HG02884 (cell line): ENCODE results near the gene ADGRG3.

Source experiments
- ATAC-seq: cut with Tn5 transposase; IDR thresholded peaks from one replicate; pipeline ENCODE4 v1.9.1; 2021; ENCODE audit warnings: mild to moderate bottlenecking, moderate library complexity; ENCODE audit not compliant: unreplicated experiment

The ADGRG3 gene, protein sequence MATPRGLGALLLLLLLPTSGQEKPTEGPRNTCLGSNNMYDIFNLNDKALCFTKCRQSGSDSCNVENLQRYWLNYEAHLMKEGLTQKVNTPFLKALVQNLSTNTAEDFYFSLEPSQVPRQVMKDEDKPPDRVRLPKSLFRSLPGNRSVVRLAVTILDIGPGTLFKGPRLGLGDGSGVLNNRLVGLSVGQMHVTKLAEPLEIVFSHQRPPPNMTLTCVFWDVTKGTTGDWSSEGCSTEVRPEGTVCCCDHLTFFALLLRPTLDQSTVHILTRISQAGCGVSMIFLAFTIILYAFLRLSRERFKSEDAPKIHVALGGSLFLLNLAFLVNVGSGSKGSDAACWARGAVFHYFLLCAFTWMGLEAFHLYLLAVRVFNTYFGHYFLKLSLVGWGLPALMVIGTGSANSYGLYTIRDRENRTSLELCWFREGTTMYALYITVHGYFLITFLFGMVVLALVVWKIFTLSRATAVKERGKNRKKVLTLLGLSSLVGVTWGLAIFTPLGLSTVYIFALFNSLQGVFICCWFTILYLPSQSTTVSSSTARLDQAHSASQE

DNA sequence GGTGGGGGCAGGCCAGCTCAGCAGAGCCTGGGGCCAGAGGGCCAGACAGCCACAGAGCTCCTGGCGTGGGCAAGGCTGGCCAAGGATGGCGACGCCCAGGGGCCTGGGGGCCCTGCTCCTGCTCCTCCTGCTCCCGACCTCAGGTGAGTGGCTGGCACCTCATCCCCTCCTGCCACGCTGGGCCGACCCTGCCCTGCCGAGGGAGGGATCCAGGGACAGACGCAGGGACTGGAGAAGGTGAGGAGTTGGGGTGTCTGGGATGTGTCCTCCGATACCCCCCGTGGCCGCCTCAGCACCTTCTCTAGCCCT, at the start of gene ADGRG3:
Gene ADGRG3, plus strand, starts transcription at position 44 of the 309 bp plus-strand sequence. Its CDS starts 42 bp downstream, at position 86.
- ATAC-seq: no peak

DNA sequence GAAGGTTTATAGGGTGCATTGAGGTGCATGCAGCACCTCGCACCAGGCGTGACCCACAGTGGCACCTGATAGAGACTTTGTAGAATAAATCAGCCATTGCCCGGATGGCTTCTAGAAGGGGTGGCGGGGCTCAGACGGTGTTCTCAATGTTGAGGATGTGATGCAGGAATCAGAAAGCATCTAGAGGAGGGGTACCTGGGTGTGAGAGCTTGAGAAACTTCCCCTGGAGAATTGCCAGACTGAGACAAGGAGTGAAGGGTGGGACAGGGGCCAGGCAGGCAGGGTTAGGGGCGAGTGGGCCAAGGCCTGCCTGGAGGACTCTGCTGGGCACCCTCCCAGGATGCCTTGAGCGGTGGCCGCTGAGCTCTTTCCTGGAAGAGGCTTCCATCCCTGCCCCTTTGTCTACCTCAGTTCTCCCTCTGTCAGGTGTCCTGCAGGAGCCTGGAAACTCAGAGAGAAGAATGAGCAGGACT, 48.9 kb upstream of the ADGRG3 start:
- no peak for ATAC-seq

- ATAC-seq: no peak
Observed at GRCh38 chr16:57619606-57620334, 48.3 kb upstream of the ADGRG3 start.

DNA sequence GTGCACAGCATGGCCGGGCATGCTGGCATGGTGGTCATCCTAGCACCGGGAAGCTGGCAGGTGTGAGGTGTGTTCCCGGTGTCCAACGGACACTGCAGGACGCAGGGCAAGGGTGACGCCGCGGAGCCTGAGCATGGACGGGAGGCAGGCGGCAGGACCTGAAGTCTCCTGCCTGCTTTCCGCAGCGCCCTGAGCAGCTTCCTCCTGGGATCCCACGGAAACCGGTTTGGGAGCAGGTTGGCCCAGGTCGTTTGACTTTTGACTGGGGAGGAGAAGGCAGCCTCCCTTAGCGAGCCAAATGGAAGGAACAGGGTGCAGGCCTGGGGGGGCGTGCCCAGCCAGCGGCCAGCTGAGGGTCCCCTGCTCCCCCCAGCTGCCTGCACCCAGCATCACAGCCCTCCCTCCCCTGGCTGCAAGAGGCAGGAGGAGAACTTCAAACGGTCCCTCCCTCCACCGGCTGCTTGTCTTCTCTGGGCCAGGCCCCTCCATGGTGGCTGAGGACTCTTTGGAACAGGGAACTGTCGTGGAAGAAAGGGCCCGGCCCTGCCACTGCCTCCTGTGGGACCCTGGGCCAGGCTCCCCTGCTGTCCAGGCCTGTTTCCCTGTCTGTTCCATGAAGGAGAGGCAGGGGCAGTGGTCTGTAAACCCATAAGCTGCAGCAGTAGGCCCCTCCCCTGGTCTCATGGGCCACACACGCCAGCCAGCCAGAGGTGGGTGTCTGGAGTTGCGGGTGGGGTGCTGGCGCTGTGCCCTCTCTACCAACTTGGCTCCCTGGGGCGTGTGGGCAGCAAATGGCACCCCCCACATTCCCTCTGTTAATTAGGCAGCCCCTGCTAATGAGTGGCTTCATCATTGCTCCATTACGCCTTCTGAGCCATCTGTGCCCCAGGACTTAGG, 47.5 kb upstream of the ADGRG3 start:
- no peak for ATAC-seq

- no peak for ATAC-seq
Observed at GRCh38 chr16:57621521-57622271, 46.4 kb upstream of the ADGRG3 start.

DNA sequence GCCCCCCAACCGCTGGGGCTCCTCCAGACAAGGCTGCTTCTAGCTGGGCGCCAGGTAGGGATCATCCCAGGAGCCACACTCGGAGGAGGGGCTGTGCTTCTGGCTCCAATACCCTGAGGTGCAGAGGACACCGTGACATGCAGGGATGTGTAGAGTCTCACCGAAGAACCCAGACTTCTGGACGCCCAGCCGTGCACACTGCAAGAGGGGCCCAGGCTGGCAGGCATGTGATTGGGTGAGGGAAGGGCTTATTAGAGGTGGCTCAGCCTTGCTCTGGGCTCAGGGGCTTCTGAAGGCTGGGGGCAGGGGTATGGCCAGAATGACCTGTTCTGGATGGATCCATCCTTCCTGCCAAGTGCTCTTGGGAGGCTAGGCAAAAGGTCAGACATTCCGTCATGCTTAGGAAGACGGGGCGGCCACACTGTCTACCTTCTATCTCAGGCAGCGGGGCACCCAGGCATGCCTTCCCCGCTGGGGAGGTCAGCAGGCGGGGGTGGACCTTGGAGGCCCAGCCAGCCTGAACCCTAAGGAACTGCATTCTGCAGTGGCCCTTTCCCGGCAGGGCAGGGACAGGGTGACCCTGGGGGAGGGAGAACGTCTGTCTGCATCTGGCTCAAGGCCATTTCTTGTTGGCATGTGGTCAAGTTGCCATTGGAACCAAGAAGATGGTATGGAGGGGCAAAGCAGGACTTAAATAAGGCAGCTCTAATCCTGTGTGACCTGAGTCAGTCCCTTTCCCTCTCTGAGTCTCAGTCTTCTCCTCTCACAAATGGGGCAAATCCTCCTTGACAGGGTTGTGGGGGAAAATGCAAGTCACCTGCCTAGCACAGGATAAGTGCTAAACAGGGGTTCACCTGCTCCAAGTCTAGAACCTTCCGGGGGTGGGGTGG, 45.5 kb upstream of the ADGRG3 start:
- no peak for ATAC-seq

DNA sequence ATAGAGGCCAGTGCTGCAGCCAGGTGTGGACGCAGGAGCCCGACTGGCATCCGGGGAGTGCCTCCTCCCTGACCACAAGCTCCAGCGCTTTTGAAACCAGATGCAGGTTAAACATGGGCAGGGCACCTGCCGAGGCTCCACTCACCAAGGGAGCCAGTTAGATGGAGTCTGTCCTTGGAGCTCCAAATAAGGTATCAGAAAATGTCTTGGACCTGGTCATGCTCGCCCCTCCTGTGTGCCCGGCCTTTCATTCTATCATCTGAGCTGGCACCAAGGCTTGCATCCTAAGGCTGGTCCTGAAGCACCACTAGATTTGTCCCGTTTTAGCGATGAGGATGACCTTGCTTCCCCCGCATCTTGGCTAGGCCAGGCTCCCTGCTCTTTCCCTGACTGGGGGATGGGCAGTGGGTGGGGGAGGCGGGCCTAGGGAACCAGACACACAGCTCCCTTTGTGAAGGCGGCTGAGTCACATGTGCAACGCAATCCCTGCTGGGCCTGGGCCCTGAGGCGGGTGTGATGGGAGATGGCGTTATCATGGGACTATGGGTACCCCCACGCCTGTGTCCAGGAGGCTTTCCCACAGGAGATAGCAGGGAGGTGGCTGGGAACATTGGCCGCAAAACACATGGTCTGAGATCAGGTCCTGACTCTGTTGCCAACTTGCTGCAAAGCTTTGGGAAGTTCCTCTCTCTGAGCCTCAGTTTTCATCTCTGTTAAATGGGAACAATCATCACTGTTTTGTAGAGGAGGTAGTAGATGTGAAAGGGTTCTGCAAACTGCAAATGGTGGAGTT, 44.7 kb upstream of the ADGRG3 start:
- ATAC-seq: no peak

GRCh38 chr16:57624044-57624688, 43.9 kb upstream of the ADGRG3 start:
- ATAC-seq: no peak

DNA sequence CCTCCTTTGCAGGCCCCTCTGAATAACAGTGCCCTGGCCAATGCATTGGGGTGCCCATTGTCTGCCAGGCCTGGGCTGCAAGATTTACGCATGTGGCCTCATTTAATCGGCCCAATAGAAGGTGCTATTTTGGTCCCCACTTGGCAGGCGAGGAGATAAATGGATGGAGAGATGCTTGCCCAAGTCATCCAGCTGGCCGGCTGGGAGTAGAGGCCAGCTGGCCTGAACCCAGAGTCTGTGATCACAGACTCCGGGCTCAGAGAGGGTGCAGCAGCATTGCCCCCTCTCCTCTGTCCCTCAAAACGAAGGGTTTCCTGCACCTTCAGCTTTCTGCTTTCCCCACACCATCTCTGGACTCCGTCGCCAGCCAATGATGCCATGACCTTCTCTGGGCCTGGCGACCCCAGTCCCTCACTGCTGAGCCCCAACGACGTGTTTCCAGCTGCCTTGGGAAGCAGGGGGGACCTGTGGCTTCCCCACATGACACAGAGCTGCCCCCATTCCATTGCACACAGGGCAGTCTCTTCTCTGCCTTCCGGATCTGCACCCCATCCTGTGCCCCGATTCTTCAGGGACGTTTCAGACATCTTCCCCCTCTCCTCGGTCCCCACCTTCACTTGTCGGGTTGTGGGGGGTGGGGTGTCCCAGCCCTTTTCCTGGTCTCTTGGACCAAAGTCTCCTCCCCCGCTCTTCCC, 43.2 kb upstream of the ADGRG3 start:
- ATAC-seq: no peak

GRCh38 chr16:57626420-57627170, 41.5 kb upstream of the ADGRG3 start:
- ATAC-seq: no peak

GRCh38 chr16:57627184-57627871, 40.8 kb upstream of the ADGRG3 start:
- ATAC-seq: no peak

- no peak for ATAC-seq
Observed at GRCh38 chr16:57628008-57628781, 39.9 kb upstream of the ADGRG3 start, which contains the start of gene ADGRG1. ADGRG1 (plus strand) TSS chr16:57628630; CDS start chr16:57650288, 21,658 bp downstream.

DNA sequence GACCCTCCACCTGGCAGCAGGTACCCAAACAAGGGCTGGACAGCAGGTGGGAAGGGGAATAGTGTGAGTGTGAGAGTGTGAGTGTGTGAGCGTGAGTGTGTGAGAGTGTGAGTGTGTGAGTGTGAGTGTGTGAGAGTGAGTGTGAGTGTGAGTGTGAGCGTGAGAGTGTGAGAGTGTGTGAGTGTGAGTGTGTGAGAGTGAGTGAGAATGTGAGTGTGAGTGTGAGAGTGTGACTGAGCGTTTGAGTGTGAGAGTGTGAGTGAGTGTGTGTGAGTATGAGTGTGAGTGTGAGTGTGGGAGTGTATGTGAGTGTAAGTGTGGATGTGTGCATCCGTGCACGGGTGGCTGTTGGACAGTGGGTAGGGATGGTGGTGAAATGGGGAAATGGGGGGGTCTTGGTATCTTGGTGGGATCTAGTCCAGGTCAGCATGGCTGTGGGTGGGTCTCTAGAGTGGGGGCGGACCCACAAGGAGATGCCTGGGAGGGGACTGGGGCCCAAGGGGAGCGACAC, 39.3 kb upstream of the ADGRG3 start:
- no peak for ATAC-seq

DNA sequence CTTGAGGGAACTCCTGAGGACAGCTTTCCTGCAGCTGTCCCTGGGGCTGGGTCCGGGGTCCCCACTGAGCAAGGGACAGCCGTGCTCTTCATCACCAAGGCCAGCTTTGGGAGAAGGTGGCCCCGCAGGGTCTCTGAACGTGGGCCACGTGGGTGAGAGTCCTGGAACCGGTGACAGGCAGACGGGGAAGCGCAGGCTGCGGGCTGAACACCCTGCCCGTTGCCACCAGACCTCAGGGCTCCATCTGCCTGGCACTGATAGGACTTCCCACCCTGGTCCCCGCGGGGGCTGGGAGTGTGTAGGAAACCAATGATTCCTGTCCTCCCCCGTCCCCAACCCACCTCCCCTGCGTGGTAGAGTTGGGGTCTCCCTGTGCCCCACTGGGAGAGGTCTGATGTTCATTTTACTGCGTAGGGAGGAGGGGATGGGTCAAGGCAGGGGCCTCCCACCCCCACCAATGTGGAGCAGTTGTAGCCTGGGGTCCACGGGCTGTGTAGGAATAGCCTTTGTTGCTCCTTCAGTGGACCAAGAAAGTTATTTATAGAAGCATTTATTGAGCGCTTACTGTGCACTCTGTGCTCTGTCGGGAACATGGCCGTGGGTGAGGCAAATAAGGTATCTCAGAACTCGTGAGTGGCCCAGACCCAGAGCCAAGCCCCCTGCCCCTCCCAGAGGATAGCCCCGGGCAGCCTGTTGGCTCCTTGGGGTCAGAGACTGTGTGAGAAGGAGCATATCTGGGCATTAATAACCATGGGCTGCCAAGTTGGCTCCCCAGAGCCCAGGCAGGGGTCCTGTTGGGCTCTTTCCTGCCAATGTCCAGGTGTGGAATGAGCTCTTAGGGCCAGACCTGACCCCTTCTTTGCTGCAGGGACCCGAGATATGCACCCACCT, 38.3 kb upstream of the ADGRG3 start:
- ATAC-seq: no peak
